Thyroid gland (tissue), 4 donors: ENCODE data around the gene LAD1. TPM values are rescaled to one million over a fixed set of nuclear protein-coding genes. Genes with fewer than 3 reads are reported as not detected.

Source experiments
- DNase-seq, 2 donors: peaks; one replicate each; pipeline ENCODE4 v3.0.0-alpha.2; 2019
- H3K27ac ChIP-seq, 3 donors: fragments of 200-600 bp; sonication (generic); 1 replicate in 2 of 3; 2 replicates in 1 of 3; pipeline ENCODE4 v1.5.1; 2016 to 2019; ENCODE audit warnings: mild to moderate bottlenecking in 1 of 3, moderate library complexity in 1 of 3
- H3K27me3 ChIP-seq: fragments of 200-600 bp; sonication (generic); one replicate; pipeline ENCODE4 v1.5.1; 2019
- H3K36me3 ChIP-seq, 2 donors: fragments of 200-600 bp; sonication (generic); one replicate each; pipeline ENCODE4 v1.5.1; 2016 to 2019
- H3K4me1 ChIP-seq, 2 donors: fragments of 200-600 bp; sonication (generic); one replicate each; pipeline ENCODE4 v1.5.1; 2017 to 2019
- H3K4me3 ChIP-seq, 3 donors: fragments of 200-600 bp; sonication (generic); replicated peaks in 1 of 3; 1 replicate in 2 of 3; 2 replicates in 1 of 3; pipeline ENCODE4 v1.5.1; 2016; ENCODE audit warnings: mild to moderate bottlenecking in 1 of 3
- H3K9me3 ChIP-seq: fragments of 200-600 bp; sonication (generic); one replicate; pipeline ENCODE4 v1.5.1; 2017
- CTCF ChIP-seq, 6 experiments: fragments of 200-600 bp in 3 of 6; fragments of 450-650 bp in 3 of 6; sonication (generic) in 3 of 6; IDR thresholded peaks; one replicate each; pipeline ENCODE4 v1.5.1; 2016 to 2019; ENCODE audit warnings: antibody characterized with exemption in 6 of 6, mild to moderate bottlenecking in 2 of 6, inconsistent platforms in 1 of 6, moderate library complexity in 1 of 6
- POLR2A ChIP-seq, 2 donors: fragments of 450-650 bp; IDR thresholded peaks; one replicate each; pipeline ENCODE4 v1.6.1; 2017; ENCODE audit warnings: antibody characterized with exemption in 2 of 2, mild to moderate bottlenecking in 2 of 2, moderate library complexity in 1 of 2
- WGBS, 2 donors: methylation state at CpG; one replicate each; pipeline ENCODE4 v1.1.5; 2017; 5-methylcytosine and 5-hydroxymethylcytosine counted together
- intact Hi-C: fragments of 100-400 bp; cut with DNase I; formaldehyde crosslinking; loops from one replicate; pipeline ENCODE4 v1.15.1; 2023
- total RNA-seq, 4 donors: library from RNA; depleted of rRNA; stranded (reverse); fragments of >200 nt; gene quantifications; one replicate each; pipeline ENCODE4 v1.2.3, GENCODE V29; 2016

LAD1 gene
- total RNA-seq, 4 donors from 2014 or later, result 2.9 to 7.4 (median 5.1) TPM

DNA sequence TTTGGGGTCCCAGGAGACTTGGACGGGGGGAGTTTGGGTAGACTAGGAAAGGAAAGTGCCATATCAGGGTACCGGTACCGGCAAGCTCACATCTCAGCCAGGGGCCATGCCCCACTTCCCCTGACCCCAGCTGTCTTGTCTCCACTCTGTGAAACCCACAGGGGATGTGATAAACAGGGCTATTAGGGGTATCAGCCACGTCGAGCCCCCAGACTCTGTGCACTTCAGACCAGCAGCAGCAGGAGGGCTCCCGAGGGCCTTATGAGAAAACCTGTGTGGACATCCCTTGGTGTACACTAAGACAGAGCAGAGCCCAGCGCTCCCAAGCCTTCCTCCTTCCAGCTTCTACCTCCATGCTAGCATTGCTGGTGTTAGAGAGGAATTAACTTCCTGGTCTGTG lies 68.0 kb downstream of the LAD1 start:
- intact Hi-C loops, result no loop called here
- Histone ChIP-seq H3K36me3 (no peaks in the 10 kb centered on the region), H3K4me1 (peaks cover 4 to 7% of the 10 kb centered on the region in 2 donors), H3K4me3 (no peak overlapping the region), H3K27ac (no peak overlapping the region), H3K9me3 (no peaks in the 10 kb centered on the region), H3K27me3 (no peaks in the 10 kb centered on the region)
- WGBS, 2 donors, result 91 to 92% methylated on average over 7 of the region's 7 CpGs
- DNase-seq, result no peak
- TF ChIP-seq POLR2A (IDR thresholded peaks at IDR 0.05) (no peak), CTCF (IDR thresholded peaks at IDR 0.05) (no peak)

Other genes with a start within 250 kb of the LAD1 start
- gene TMEM9, start 244.8 kb downstream of the LAD1 start, total RNA-seq, result 100 to 1,000 TPM in 3 of 4 donors, 10 to 100 TPM in 1; 88.9 to 190 (median 133) TPM
- 10 to 100 TPM; 16.2 to 78.6 (median 33.0) TPM for gene IGFN1, start 208.5 kb downstream of the LAD1 start, total RNA-seq
- under 1 TPM in 3 of 4 donors, not detected in 1; 0.11 to 0.94 (median 0.54) TPM for gene PKP1, start 115.8 kb downstream of the LAD1 start, total RNA-seq
- under 1 TPM in 1 of 4 donors, not detected in 3; 0.24 TPM for gene TNNT2, start 21.6 kb downstream of the LAD1 start, total RNA-seq
- not detected for gene TNNI1, start 22.4 kb upstream of the LAD1 start, total RNA-seq
- 10 to 100 TPM; 17.2 to 33.3 (median 21.6) TPM for gene PHLDA3, start 69.9 kb upstream of the LAD1 start, total RNA-seq
- 100 to 1,000 TPM; 285 to 835 (median 454) TPM for gene CSRP1, start 107.8 kb upstream of the LAD1 start, total RNA-seq
- gene NAV1, start 139.8 kb upstream of the LAD1 start, total RNA-seq, result 10 to 100 TPM; 13.3 to 29.7 (median 24.1) TPM